Measurements from ENCODE around the gene TDP1.
A peak's percentile ranks its signal among the peaks of the same experiment; 100 is the strongest.

Gene TDP1

GRCh38 chr14:89947344-89947743 lies 8.4 kb upstream of the TDP1 start:
- DNase-seq = no peak

GRCh38 chr14:89952576-89952975 lies 3.2 kb upstream of the TDP1 start:
- no peak for DNase-seq

- no peak for DNase-seq
These were observed 2.1 kb upstream of the TDP1 start for GRCh38 chr14:89953602-89954001.

GRCh38 chr14:89954070-89955021 lies 1.4 kb upstream of the TDP1 start, which contains the start of gene EFCAB11:
EFCAB11 (minus strand) TSS chr14:89954730; CDS start chr14:89954660, 70 bp downstream.
- peak; percentile 99 for DNase-seq

- no peak for DNase-seq
These were observed 544 bp upstream of the TDP1 start for GRCh38 chr14:89955022-89955744.

GRCh38 chr14:89956661-89957009 lies 908 bp downstream of the TDP1 start:
- no peak for DNase-seq

GRCh38 chr14:89957376-89957775 lies 1.6 kb downstream of the TDP1 start:
- no peak for DNase-seq

GRCh38 chr14:89957791-89958190 lies 2.1 kb downstream of the TDP1 start:
- no peak for DNase-seq

- DNase-seq = no peak
These were observed 3.2 kb downstream of the TDP1 start for GRCh38 chr14:89958966-89959365.

- DNase-seq = no peak
These were observed 4.2 kb downstream of the TDP1 start for GRCh38 chr14:89959853-89960445.

GRCh38 chr14:89960914-89961313 lies 5.2 kb downstream of the TDP1 start:
- DNase-seq = no peak

GRCh38 chr14:89963288-89963978 lies 7.7 kb downstream of the TDP1 start:
- DNase-seq = no peak

GRCh38 chr14:89965839-89966238 lies 10.1 kb downstream of the TDP1 start:
- no peak for DNase-seq

GRCh38 chr14:89973234-89973823 lies 17.6 kb downstream of the TDP1 start:
- peak; percentile 61 for DNase-seq

- no peak for DNase-seq
These were observed 21.9 kb downstream of the TDP1 start for GRCh38 chr14:89977668-89978067.

GRCh38 chr14:89978656-89979055 lies 22.9 kb downstream of the TDP1 start:
- DNase-seq = no peak

- no peak for DNase-seq
These were observed 27.6 kb downstream of the TDP1 start for GRCh38 chr14:89983375-89983774.

GRCh38 chr14:89986462-89987160 lies 30.9 kb downstream of the TDP1 start:
- DNase-seq = no peak

GRCh38 chr14:89987161-89987475 lies 31.4 kb downstream of the TDP1 start:
- DNase-seq = no peak

- no peak for DNase-seq
These were observed 33.1 kb downstream of the TDP1 start for GRCh38 chr14:89988787-89989186.

- no peak for DNase-seq
These were observed 34.5 kb downstream of the TDP1 start for GRCh38 chr14:89990218-89990617.

- no peak for DNase-seq
These were observed 35.0 kb downstream of the TDP1 start for GRCh38 chr14:89990623-89991275.

All from NCI-H2227 treated with DMSO at 0.1 percent for 48 hours (cell line).